Endothelial cell of umbilical vein (primary cell): ENCODE measurements around the gene MARK1. TPM values are rescaled to one million over a fixed set of nuclear protein-coding genes. Genes with fewer than 3 reads are reported as not detected.

ENCODE experiments used
- BruUV-seq: library from RNA; stranded (reverse); fragments of 400-500 nt; replicated peaks from 2 replicates; lab custom pipeline; 2021; lab: Mats Ljungman, UMichigan
- CTCF ChIA-PET: fragments of 300-600, 350-600 bp; sonication (Branson Sonifier 250); formaldehyde crosslinking; loops from one replicate; lab custom pipeline; 2021; ENCODE audit warnings: antibody characterized with exemption, inconsistent platforms; lab: Charles Lee
- POLR2A ChIA-PET: fragments of 300-600, 350-600 bp; sonication (Branson Sonifier 250); formaldehyde crosslinking; loops from one replicate; lab custom pipeline; 2021; ENCODE audit warnings: antibody characterized with exemption, inconsistent platforms; lab: Charles Lee
- DNase-seq: peaks from one replicate; pipeline ENCODE4 v3.0.0-alpha.2; 2011; ENCODE audit warnings: low read depth, low spot score
- FAIRE-seq: peaks from 2 replicates; lab custom pipeline; 2011; peaks lifted over from hg19 to GRCh38; lab: Jason Lieb, UNC
- H2AFZ ChIP-seq: 2 replicates; pipeline ENCODE4 v1.6.0; 2012; ENCODE audit warnings: low read depth, low read length, control low read depth, inconsistent platforms
- H3K27ac ChIP-seq: 2 replicates; pipeline ENCODE4 v1.5.1; 2011; ENCODE audit warnings: low read depth, mild to moderate bottlenecking, control low read depth, low read length, moderate library complexity; ENCODE audit not compliant: insufficient read depth
- H3K27me3 ChIP-seq, 2 experiments: 2 replicates each; pipeline versions ENCODE4 v1.6.0 to v1.6.1; 2011; ENCODE audit warnings: low read length in 2 of 2, mixed read lengths in 1 of 2; ENCODE audit not compliant: control insufficient read depth in 2 of 2, insufficient read depth in 2 of 2
- H3K36me3 ChIP-seq, 2 experiments: 2 replicates in 1 of 2; 3 replicates in 1 of 2; pipeline ENCODE4 v1.5.1; 2011; ENCODE audit warnings: low read length in 2 of 2, mild to moderate bottlenecking in 1 of 2, moderate library complexity in 1 of 2; ENCODE audit not compliant: control insufficient read depth in 2 of 2, insufficient read depth in 2 of 2; ENCODE audit errors: extremely low read depth in 1 of 2
- H3K4me1 ChIP-seq: 3 replicates; pipeline ENCODE4 v1.5.1; 2011; ENCODE audit warnings: mild to moderate bottlenecking, low read length; ENCODE audit not compliant: control insufficient read depth, insufficient read depth; ENCODE audit errors: extremely low read depth
- H3K4me2 ChIP-seq: 2 replicates; pipeline ENCODE4 v1.6.1; 2011; ENCODE audit warnings: low read length, control low read depth, mixed read lengths; ENCODE audit not compliant: insufficient read depth
- H3K4me3 ChIP-seq, 3 experiments: fragments of 200-600 bp in 1 of 3; sonication (generic), shearing (Covaris generic) in 1 of 3; replicated peaks in 1 of 3; 2 replicates each; pipeline ENCODE4 v1.5.1; 2011 to 2016; ENCODE audit warnings: control low read depth in 3 of 3, low read length in 3 of 3, mild to moderate bottlenecking in 2 of 3, inconsistent platforms in 1 of 3, low read depth in 1 of 3, moderate library complexity in 1 of 3; ENCODE audit not compliant: insufficient read depth in 1 of 3
- H3K79me2 ChIP-seq: 2 replicates; pipeline ENCODE4 v1.6.0; 2012; ENCODE audit warnings: low read length, inconsistent platforms; ENCODE audit not compliant: control insufficient read depth, insufficient read depth
- H3K9ac ChIP-seq: replicated peaks from 2 replicates; pipeline ENCODE3; 2011; ENCODE audit warnings: low read length, control low read depth; ENCODE audit not compliant: insufficient read depth; ENCODE audit errors: extremely low read depth
- H3K9me1 ChIP-seq: replicated peaks from 3 replicates; pipeline ENCODE4 v1.6.0; 2011; ENCODE audit warnings: mild to moderate bottlenecking, low read length; ENCODE audit not compliant: control insufficient read depth, insufficient read depth; ENCODE audit errors: extremely low read depth
- H3K9me3 ChIP-seq: replicated peaks from 2 replicates; pipeline ENCODE4 v1.5.1; 2012; ENCODE audit warnings: low read length, inconsistent platforms; ENCODE audit not compliant: control insufficient read depth, insufficient read depth
- H4K20me1 ChIP-seq: replicated peaks from 2 replicates; pipeline ENCODE3; 2011; ENCODE audit warnings: mild to moderate bottlenecking, low read length; ENCODE audit not compliant: control insufficient read depth, insufficient read depth; ENCODE audit errors: extremely low read depth
- EZH2 ChIP-seq: IDR thresholded peaks from 2 replicates; pipeline ENCODE4 v1.6.1; 2012; ENCODE audit warnings: borderline replicate concordance, low read depth, mild to moderate bottlenecking, moderate library complexity, low read length, inconsistent platforms; ENCODE audit not compliant: severe bottlenecking
- FOS ChIP-seq: IDR thresholded peaks from 2 replicates; pipeline ENCODE4 v1.6.1; 2011; ENCODE audit warnings: mild to moderate bottlenecking, low read length, moderate library complexity, borderline replicate concordance; ENCODE audit not compliant: insufficient read depth
- GATA2 ChIP-seq: IDR thresholded peaks from 2 replicates; pipeline ENCODE4 v1.7.0; 2011; ENCODE audit warnings: low read depth, mild to moderate bottlenecking, moderate library complexity, mixed read lengths, low read length; ENCODE audit not compliant: insufficient read length, insufficient read depth
- JUN ChIP-seq: IDR thresholded peaks from 2 replicates; pipeline ENCODE4 v1.6.1; 2011; ENCODE audit warnings: borderline replicate concordance, low read depth; ENCODE audit not compliant: insufficient read length, insufficient read depth
- MAX ChIP-seq: IDR thresholded peaks from 2 replicates; pipeline ENCODE4 v1.6.1; 2011; ENCODE audit not compliant: insufficient read depth, insufficient read length
- MYC ChIP-seq: IDR thresholded peaks from one replicate; pipeline ENCODE4 v1.6.1; 2011; ENCODE audit warnings: mild to moderate bottlenecking, low read depth, low read length
- POLR2A ChIP-seq: IDR thresholded peaks from 2 replicates; pipeline ENCODE4 v1.6.1; 2012; ENCODE audit warnings: low read depth, mild to moderate bottlenecking, control low read depth, low read length
- POLR2AphosphoS5 ChIP-seq: IDR thresholded peaks from 2 replicates; pipeline ENCODE4 v1.6.1; 2012; ENCODE audit warnings: low read depth, mild to moderate bottlenecking, control low read depth, low read length, moderate library complexity; ENCODE audit not compliant: insufficient read depth
- dilution Hi-C: fragments of 300-500 bp; cut with MboI; formaldehyde crosslinking; loops from one replicate; pipeline ENCODE4 v1.15.0; 2019; ENCODE audit warnings: low sequenced_read_pairs; ENCODE audit not compliant: extremely low pct_ligation_motif_present
- intact Hi-C: fragments of 100-400 bp; cut with micrococcal nuclease; formaldehyde crosslinking; loops from one replicate; pipeline ENCODE4 v1.10.0; 2022
- polyA plus RNA-seq, 4 experiments: library from polyadenylated mRNA; depleted of rRNA in 3 of 4; stranded (reverse) in 3 of 4; unstranded in 1 of 4; fragments of >200 nt; gene quantifications; 2 replicates each; pipeline versions ENCODE4 v1.2.1 to v1.2.3, GENCODE V29; 2011 to 2012; ENCODE audit warnings: missing spikeins in 1 of 4
- total RNA-seq: library from RNA; stranded (reverse); gene quantifications from 2 replicates; pipeline ENCODE4 v1.2.3, GENCODE V29; 2021
- TF ChIP-seq, protein P1 (sequence below), 2 donors: IDR thresholded peaks; 1 replicate in 1 of 2; 2 replicates in 1 of 2; pipeline ENCODE4 v1.5.1; 2011; ENCODE audit warnings: low read length in 2 of 2, mild to moderate bottlenecking in 2 of 2, moderate library complexity in 2 of 2, control low read depth in 1 of 2, inconsistent platforms in 1 of 2, low read depth in 1 of 2; ENCODE audit not compliant: insufficient read depth in 1 of 2; ENCODE audit errors: extremely low read depth in 1 of 2

Gene MARK1
- total and polyA plus RNA-seq, 2 donors (not counting 3 experiments of a cell fraction or from before 2014, with no cell fraction given), result 1.2 to 5.5 TPM

DNA sequence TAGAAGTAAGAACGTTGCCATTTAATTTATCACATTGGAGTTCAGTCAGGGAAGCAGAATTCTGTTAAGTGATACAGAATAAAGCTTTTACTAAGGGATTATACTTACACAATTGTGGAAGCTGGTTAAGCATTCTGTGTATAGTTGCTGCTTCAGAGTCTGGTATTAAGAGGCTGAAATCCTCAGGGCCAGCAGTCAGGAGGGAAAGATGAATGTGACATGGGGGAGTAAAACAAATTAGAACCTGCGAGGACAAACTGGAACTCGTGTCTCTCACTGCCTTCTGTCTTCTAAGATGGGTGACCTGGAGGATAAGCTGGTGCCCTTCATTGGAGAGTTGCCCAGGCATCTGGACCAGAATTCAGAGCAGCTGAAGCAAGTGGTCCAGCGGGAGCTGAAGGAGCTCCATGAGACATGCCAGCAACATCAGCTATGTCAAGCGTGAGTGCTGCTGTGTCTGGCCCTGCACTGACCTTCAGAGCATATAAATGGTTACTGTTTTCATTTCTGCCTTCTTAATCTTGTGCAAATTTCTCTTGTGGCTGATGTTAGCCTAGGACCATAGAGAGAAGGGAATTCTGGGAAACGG lies 23.0 kb downstream of the MARK1 start:
- Histone ChIP-seq H3K4me2 (no peak overlapping the region), H3K79me2 (no peaks in the 10 kb centered on the region), H3K36me3 (no peaks in the 10 kb centered on the region), H4K20me1 (no peaks in the 10 kb centered on the region), H3K27me3 (no peaks in the 10 kb centered on the region), H3K9me1 (no peaks in the 10 kb centered on the region), H3K9ac (no peak overlapping the region), H3K27ac (no peak overlapping the region), H3K9me3 (no peaks in the 10 kb centered on the region), H3K4me3 (no peak overlapping the region), H2AFZ (no peak overlapping the region), H3K4me1 (no peaks in the 10 kb centered on the region)
- TF ChIP-seq POLR2A (no peak), JUN (no peak), MYC (no peak), FOS (no peak), GATA2 (no peak), EZH2 (no peak), MAX (no peak), POLR2AphosphoS5 (no peak)
- TF ChIP-seq, protein P1, sequence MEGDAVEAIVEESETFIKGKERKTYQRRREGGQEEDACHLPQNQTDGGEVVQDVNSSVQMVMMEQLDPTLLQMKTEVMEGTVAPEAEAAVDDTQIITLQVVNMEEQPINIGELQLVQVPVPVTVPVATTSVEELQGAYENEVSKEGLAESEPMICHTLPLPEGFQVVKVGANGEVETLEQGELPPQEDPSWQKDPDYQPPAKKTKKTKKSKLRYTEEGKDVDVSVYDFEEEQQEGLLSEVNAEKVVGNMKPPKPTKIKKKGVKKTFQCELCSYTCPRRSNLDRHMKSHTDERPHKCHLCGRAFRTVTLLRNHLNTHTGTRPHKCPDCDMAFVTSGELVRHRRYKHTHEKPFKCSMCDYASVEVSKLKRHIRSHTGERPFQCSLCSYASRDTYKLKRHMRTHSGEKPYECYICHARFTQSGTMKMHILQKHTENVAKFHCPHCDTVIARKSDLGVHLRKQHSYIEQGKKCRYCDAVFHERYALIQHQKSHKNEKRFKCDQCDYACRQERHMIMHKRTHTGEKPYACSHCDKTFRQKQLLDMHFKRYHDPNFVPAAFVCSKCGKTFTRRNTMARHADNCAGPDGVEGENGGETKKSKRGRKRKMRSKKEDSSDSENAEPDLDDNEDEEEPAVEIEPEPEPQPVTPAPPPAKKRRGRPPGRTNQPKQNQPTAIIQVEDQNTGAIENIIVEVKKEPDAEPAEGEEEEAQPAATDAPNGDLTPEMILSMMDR (IDR thresholded peaks at IDR 0.05; ENCODE audit: extremely low read depth in 1 of 2, insufficient read depth in 1 of 2, low read depth in 1 of 2, low read length in 2 of 2), result no peak
- ChIA-PET POLR2A (no interaction called here), CTCF (interaction anchor here (1.3 kb wide), 1 partner anchor 25 kb away, joined by 3 read pairs; no protein-coding TSS in a partner anchor)
- DNase-seq, result no peak
- no TSS peak for BruUV-seq
- dilution Hi-C loops (no loop called here), intact Hi-C loops (no loop called here)
- no peak for FAIRE-seq
